SJSA1 (cell line): ENCODE data around the gene TBRG4. TPM values are rescaled to one million over a fixed set of nuclear protein-coding genes. Genes with fewer than 3 reads are reported as not detected.
"Not testable (repeated sequence)": the region's sequence is repeated elsewhere in the genome, so short reads cannot be mapped to it uniquely, and the experiment has no call there.

Source experiments
- DNase-seq, 2 experiments: peaks; one replicate each; pipeline ENCODE4 v3.0.0-alpha.2; 2015 to 2020; ENCODE audit warnings: low spot score in 2 of 2, low read depth in 1 of 2
- H3K27ac ChIP-seq: fragments of 250-450 bp; sonication (Bioruptor Pico); 2 replicates; pipeline ENCODE4 v1.5.1; 2020; ENCODE audit warnings: mild to moderate bottlenecking, moderate library complexity
- H3K27me3 ChIP-seq: fragments of 250-450 bp; sonication (Bioruptor Pico); replicated peaks from 2 replicates; pipeline ENCODE4 v1.5.1; 2020; ENCODE audit warnings: mild to moderate bottlenecking, moderate library complexity
- H3K36me3 ChIP-seq: fragments of 250-450 bp; sonication (Bioruptor Pico); 2 replicates; pipeline ENCODE4 v1.5.1; 2020; ENCODE audit warnings: mild to moderate bottlenecking
- H3K4me1 ChIP-seq: fragments of 250-450 bp; sonication (Bioruptor Pico); replicated peaks from 2 replicates; pipeline ENCODE4 v1.6.1; 2021; ENCODE audit warnings: mild to moderate bottlenecking
- H3K4me3 ChIP-seq: fragments of 250-450 bp; sonication (Bioruptor Pico); 2 replicates; pipeline ENCODE4 v1.5.1; 2020; ENCODE audit warnings: mild to moderate bottlenecking
- H3K9me3 ChIP-seq: fragments of 250-450 bp; sonication (Bioruptor Pico); replicated peaks from 2 replicates; pipeline ENCODE4 v1.5.1; 2020; ENCODE audit warnings: mild to moderate bottlenecking
- total RNA-seq: library from RNA; depleted of rRNA; stranded (reverse); fragments of >200 nt; shearing (Covaris generic); gene quantifications from 2 replicates; pipeline ENCODE4 v1.2.3, GENCODE V29; 2014

Gene TBRG4
- total RNA-seq, 1 experiment from 2014 or later: 67.4 TPM

GRCh38 chr7:45118292-45118691 lies 6.8 kb upstream of the TBRG4 start:
- Histone ChIP-seq H3K27me3 (peaks cover 7% of the 10 kb centered on the region), H3K36me3 (no peaks in the 10 kb centered on the region), H3K27ac (no peak overlapping the region), H3K4me3 (no peak overlapping the region), H3K4me1 (no peaks in the 10 kb centered on the region), H3K9me3 (no peaks in the 10 kb centered on the region)
- DNase-seq: no peak

GRCh38 chr7:45117582-45117981 lies 6.1 kb upstream of the TBRG4 start:
- peaks cover 9% of the 10 kb centered on the region for H3K27me3 ChIP-seq
- H3K4me3 ChIP-seq: no peak overlapping the region
- DNase-seq: no peak
- H3K4me1 ChIP-seq: no peaks in the 10 kb centered on the region
- H3K36me3 ChIP-seq: no peaks in the 10 kb centered on the region
- H3K27ac ChIP-seq: no peak overlapping the region
- H3K9me3 ChIP-seq: no peaks in the 10 kb centered on the region

DNA sequence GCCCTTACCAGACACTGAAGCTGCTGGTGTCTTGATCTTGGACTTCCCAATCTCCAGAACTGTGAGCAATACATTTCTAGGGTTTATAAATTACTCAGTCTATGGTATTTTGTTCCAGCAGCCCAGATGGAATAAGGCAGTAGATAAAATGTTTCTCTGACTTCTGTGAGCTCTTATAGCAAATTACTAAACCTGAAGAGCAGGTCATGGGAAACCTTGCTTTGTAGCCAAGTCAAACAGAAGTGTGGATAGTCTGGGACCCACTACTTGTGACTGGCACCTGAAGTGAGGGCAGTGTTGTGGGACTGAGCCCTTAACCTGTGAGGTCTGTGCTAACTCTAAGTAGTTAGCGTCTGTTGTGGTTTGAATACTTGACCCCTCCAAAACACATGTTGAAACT lies 4.6 kb upstream of the TBRG4 start:
- Histone ChIP-seq H3K36me3 (peaks cover 4% of the 10 kb centered on the region), H3K27ac (no peak overlapping the region), H3K4me3 (no peak overlapping the region), H3K27me3 (peaks cover 9% of the 10 kb centered on the region), H3K9me3 (no peaks in the 10 kb centered on the region), H3K4me1 (0 out of 2 replicates have a peak, but pooled peaks cover 3% of the 10 kb centered on the region)
- no peak for DNase-seq

DNA sequence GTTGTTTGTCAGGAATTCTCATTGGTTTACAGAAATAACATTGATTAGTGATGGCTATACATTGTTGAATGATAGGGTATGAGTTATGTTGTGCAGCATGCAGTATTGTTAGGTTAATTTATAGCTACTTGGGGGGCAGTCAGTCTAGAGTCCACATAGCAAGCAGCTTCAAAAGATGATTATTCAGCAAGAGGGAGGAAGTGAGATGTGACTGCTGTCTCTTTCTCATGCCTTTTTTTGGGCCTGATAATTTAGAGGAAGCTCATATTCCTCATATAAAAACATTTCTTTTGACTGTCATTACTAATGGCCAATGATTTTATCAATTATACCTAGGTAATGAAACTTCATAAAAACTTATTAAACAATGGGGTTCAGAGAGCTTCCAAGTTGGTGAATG lies 3.4 kb upstream of the TBRG4 start:
- no peak overlapping the region for H3K27ac ChIP-seq
- no peak overlapping the region for H3K4me3 ChIP-seq
- peaks cover 9% of the 10 kb centered on the region for H3K27me3 ChIP-seq
- H3K9me3 ChIP-seq: no peaks in the 10 kb centered on the region
- H3K36me3 ChIP-seq: peaks cover 8% of the 10 kb centered on the region
- peaks cover 7% of the 10 kb centered on the region; the same call in 1 of the 2 replicates for H3K4me1 ChIP-seq
- no peak for DNase-seq

DNA sequence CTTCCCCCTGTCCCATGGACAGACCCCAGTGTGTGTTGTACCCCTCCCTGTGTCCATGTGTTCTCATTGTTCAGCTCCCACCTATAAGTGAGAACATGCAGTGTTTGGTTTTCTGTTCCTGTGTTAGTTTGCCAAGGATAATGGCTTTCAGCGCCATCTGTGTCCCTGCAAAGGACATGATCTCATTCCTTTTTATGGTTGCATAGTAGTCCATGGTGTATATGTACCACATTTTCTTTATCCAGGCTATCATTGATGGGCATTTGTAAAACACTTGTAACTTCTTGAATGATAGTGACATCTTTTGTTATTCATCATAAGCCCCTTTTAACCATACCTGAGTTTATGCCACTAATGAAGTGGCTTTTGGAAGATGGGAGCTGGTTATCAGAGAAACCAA lies 2.8 kb upstream of the TBRG4 start:
- H3K36me3 ChIP-seq: peaks cover 10% of the 10 kb centered on the region
- DNase-seq, H3K4me3 ChIP-seq, H3K4me1 ChIP-seq, H3K27me3 ChIP-seq, H3K9me3 ChIP-seq, H3K27ac ChIP-seq: not testable (repeated sequence)

- H3K9me3 ChIP-seq: no peaks in the 10 kb centered on the region
- peaks cover 7% of the 10 kb centered on the region; the same call in 1 of the 2 replicates for H3K4me1 ChIP-seq
- no peak for DNase-seq
- H3K36me3 ChIP-seq: peaks cover 26% of the 10 kb centered on the region
- H3K4me3 ChIP-seq: no peak overlapping the region
- H3K27ac ChIP-seq: no peak overlapping the region
- peaks cover 9% of the 10 kb centered on the region for H3K27me3 ChIP-seq
Measured at GRCh38 chr7:45112648-45113047, 1.2 kb upstream of the TBRG4 start.

GRCh38 chr7:45108863-45109262 lies 2.6 kb downstream of the TBRG4 start:
- Histone ChIP-seq H3K36me3 (peaks cover 64% of the 10 kb centered on the region), H3K27ac (no peak overlapping the region), H3K4me3 (no peak overlapping the region), H3K9me3 (no peaks in the 10 kb centered on the region), H3K4me1 (peaks cover 7% of the 10 kb centered on the region; the same call in 1 of the 2 replicates), H3K27me3 (peaks cover 5% of the 10 kb centered on the region)
- no peak for DNase-seq

DNA sequence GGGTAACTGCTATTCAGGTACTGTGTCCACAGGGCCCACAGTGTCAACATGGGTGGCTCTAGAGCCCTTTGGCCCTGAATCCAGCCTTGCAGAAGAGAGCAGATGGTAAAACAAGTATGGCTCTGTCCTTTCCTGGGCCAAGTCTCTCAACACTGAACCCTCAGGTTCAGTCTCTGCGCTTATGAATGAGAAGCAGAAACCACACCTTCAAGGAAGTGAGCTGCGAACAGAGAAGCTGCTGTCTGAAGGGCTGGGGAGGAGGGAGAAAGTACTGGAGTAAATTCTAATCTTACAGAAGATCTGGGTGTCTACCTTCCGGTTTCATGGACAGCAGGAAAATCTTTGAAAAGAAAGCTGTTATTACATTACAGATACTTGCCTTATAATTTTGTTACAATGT lies 4.1 kb downstream of the TBRG4 start:
- Histone ChIP-seq H3K27me3 (no peaks in the 10 kb centered on the region), H3K9me3 (no peaks in the 10 kb centered on the region), H3K27ac (no peak overlapping the region), H3K4me3 (no peak overlapping the region), H3K4me1 (peaks cover 7% of the 10 kb centered on the region; the same call in 1 of the 2 replicates), H3K36me3 (peaks cover 79% of the 10 kb centered on the region)
- DNase-seq: no peak

GRCh38 chr7:45106820-45107219 lies 4.7 kb downstream of the TBRG4 start:
- peaks cover 4% of the 10 kb centered on the region; the same call in 1 of the 2 replicates for H3K4me1 ChIP-seq
- DNase-seq: no peak
- peaks cover 84% of the 10 kb centered on the region for H3K36me3 ChIP-seq
- no peak overlapping the region for H3K27ac ChIP-seq
- no peak overlapping the region for H3K4me3 ChIP-seq
- H3K9me3 ChIP-seq: no peaks in the 10 kb centered on the region
- no peaks in the 10 kb centered on the region for H3K27me3 ChIP-seq

GRCh38 chr7:45105588-45106188 lies 5.8 kb downstream of the TBRG4 start:
- Histone ChIP-seq H3K4me1 (peaks cover 4% of the 10 kb centered on the region; the same call in 1 of the 2 replicates), H3K27me3 (no peaks in the 10 kb centered on the region), H3K36me3 (peaks cover 88% of the 10 kb centered on the region), H3K27ac (no peak overlapping the region), H3K4me3 (no peak overlapping the region), H3K9me3 (no peaks in the 10 kb centered on the region)
- no peak for DNase-seq

DNA sequence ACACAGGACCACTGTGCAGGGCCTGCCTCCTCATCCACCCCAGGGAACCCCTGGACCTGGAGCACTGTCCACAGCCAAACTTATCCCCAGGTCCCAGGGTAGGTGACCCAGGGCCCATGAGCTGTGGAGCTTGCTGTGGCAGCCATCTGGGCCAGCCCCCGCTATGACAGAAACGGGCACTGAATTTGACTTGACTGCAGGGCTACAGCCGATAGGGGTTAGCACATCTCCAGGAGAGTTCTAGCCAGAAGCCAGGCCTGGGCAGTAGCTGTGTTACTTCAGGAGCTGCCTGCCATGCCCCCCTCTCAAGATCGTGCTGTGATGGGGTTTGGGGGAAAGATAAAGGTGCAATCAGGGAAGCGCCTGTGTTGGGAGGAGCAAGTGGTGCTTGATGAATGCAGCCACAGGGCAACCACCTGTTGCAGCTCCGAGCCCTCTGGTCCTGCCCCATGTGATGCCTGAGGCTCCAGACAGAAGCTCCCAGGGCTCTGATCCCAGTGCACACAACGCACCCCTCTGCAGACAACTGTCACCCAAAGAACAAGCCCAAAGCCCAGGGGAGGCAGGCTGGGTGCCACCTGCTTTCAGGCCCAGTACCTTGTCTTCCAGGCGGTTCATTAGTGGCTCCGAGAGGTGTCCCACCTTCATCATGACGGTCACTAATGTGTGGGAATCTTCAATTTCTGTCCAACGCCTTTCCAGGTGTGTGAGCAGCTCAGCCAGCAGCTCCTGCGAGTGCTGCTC lies 6.5 kb downstream of the TBRG4 start:
- no peak for DNase-seq
- peaks cover 95% of the 10 kb centered on the region for H3K36me3 ChIP-seq

DNA sequence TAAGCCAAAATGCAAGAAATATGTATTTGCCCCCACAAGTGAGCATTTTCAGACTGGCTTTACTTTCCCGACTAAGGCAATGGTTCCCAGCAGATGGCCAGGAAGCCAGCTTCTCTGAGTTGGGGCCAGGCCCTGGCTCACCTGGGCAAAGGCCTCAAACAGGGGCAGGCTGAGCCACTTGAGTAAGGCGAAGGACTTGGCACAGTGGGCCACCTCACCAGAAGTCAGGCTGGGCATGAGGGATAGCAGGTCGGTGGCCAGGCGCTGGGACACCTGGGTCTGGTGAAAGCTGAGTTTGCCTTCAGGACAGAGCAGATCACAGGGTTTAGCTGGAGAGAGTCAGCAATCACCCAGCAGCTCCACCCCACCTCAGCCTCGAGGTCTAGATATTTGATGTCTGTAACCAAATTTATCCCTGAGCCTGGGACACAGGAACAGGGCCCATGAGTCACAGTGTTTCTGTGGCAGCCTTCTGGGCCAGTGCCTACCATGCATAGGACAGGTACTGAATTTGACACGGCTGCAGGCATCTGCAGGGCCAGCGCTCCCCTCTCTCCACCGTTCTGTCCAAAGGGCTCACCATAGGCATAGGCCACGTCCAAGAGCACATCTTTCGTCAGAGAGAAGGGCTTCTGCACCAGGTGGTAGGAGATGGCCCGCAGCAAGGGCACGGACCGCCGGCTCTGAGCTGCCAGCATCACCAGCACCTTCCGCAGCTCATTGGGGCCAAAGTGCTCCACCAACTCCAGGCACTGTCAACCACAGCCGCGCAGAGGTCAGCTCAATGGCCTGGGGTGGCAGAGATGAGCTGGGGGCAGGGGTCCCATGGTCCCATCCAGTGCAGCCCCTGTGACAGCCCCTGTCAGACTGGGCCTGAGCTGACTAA lies 7.3 kb downstream of the TBRG4 start:
- H3K4me3 ChIP-seq: no peak overlapping the region
- no peak overlapping the region for H3K27ac ChIP-seq
- H3K36me3 ChIP-seq: peaks cover 100% of the 10 kb centered on the region
- no peaks in the 10 kb centered on the region for H3K4me1 ChIP-seq
- H3K27me3 ChIP-seq: no peaks in the 10 kb centered on the region
- H3K9me3 ChIP-seq: no peaks in the 10 kb centered on the region
- no peak for DNase-seq

More for the DNA sequence above, 6.5 kb downstream of the TBRG4 start:
- Histone ChIP-seq H3K27ac (no peak overlapping the region), H3K27me3 (no peaks in the 10 kb centered on the region), H3K4me3 (no peak overlapping the region), H3K4me1 (peaks cover under 1% of the 10 kb centered on the region; the same call in 1 of the 2 replicates), H3K9me3 (no peaks in the 10 kb centered on the region)

DNA sequence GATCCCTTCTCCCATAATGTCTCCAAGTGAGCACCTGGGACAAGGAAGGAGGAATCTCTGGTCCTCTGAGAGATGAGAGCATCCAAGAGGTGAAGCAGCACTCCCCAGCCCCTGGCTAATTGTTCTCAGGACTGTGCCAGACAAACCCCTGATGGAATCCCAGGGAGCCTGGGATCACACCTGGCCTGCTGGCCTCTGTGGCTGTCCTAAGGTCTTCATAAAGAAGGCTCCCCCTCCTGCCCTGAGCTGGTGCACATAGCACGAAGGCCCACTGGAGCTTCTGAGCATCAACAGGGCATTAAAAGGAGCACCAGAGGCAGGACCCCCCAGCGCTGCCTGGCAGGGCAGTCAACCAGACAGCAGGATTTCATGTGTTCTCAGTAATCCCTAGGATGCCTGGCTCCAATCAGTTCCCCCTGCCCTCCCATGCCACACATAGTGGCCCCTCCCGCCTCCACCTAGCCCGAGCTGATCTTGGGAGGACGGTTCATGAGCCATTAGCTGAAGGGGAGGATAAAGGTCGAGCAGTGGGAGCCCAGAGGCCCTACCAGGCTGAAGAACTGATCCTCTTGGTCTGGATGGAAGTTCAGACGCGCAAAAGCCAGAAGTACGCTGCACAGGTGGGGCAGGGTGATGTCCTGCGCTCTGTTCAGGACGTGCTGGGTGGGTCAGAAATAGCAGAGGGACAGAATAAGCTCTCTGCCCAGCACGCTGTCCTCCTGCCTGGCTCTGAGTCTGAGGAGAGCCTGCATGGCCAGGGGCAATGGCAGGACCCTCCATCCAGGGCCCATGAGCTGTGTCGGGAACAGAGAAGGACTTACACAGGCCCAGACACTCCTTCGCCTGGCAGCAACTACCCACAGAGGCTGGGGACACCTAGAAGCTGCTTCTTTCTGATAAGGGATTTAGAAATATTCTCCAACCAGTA lies 8.4 kb downstream of the TBRG4 start:
- Histone ChIP-seq H3K27me3 (no peaks in the 10 kb centered on the region), H3K27ac (no peak overlapping the region), H3K9me3 (no peaks in the 10 kb centered on the region), H3K4me1 (no peaks in the 10 kb centered on the region), H3K36me3 (peaks cover 97% of the 10 kb centered on the region), H3K4me3 (no peak overlapping the region)
- DNase-seq: no peak
